GM12878 (cell line): ENCODE results near the gene LGI4.

Experiments
- BRCA1 ChIP-seq: IDR thresholded peaks from 2 replicates; pipeline ENCODE4 v1.6.1; 2011; ENCODE audit warnings: low read depth, low read length, improper control_type of control experiment
- EZH2 ChIP-seq: IDR thresholded peaks from 2 replicates; pipeline ENCODE4 v1.6.1; 2012; ENCODE audit warnings: low read depth, mild to moderate bottlenecking, control low read depth, inconsistent platforms, low read length, borderline replicate concordance; ENCODE audit not compliant: control insufficient read depth
- HDAC2 ChIP-seq: fragments of 200-600 bp; sonication (generic); IDR thresholded peaks from 2 replicates; pipeline ENCODE4 v1.6.1; 2017
- NR2C2 ChIP-seq: IDR thresholded peaks from 2 replicates; pipeline ENCODE4 v1.6.1; 2011; ENCODE audit warnings: borderline replicate concordance, low read depth; ENCODE audit not compliant: control insufficient read depth, insufficient read length
- RAD21 ChIP-seq: IDR thresholded peaks from 2 replicates; pipeline ENCODE4 v1.6.1; 2011; ENCODE audit warnings: mild to moderate bottlenecking, low read depth, low read length, moderate library complexity; ENCODE audit not compliant: insufficient read depth
- TCF7 ChIP-seq: IDR thresholded peaks from 2 replicates; pipeline ENCODE4 v1.6.1; 2014; ENCODE audit warnings: antibody characterized with exemption, borderline replicate concordance
- YY1 ChIP-seq: IDR thresholded peaks from 2 replicates; pipeline ENCODE4 v1.6.1; 2011; ENCODE audit warnings: low read depth, mild to moderate bottlenecking, low read length
- TF ChIP-seq, protein P1 (sequence below), 3 experiments: IDR thresholded peaks in 2 of 3; conservative IDR thresholded peaks in 1 of 3; 2 replicates each; pipeline ENCODE4 v1.5.1; 2011; ENCODE audit warnings: low read depth in 3 of 3, low read length in 3 of 3, mild to moderate bottlenecking in 3 of 3, control low read depth in 2 of 3, moderate library complexity in 2 of 3, inconsistent platforms in 1 of 3, mixed read lengths in 1 of 3; ENCODE audit not compliant: control insufficient read depth in 2 of 3, insufficient read depth in 1 of 3; ENCODE audit errors: extremely low read depth in 1 of 3

DNA sequence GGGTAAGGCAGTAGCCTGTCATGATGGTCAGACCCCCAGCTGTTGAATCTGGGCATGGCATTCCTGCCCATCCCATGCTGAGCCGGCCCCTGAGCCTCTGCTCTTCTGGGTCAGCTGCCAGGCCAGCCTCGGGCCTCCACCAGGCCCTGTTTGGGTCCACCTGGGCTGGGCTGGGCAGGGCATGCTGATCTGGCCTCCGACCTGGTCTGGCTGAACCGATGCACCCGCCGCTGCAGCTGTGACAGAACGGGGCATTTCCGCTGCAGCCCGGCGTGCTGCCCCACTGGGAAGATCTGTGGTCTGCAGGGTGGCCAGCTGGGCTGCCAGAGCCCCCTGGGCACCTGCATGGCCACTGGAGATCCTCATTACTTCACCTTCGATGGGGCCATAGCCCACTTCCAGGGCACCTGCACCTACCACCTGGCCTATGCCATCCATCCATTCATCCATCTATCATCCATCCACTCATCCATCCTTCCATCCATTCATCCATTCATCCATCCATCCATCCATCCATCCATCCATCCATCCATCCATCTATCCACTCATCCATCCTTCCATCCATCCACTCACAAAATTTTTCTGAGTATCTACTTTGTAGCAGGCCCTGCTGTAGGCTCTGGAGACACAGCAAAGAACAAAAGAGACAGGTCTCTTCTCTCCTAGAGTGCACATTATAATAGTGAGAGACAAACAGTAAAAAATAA, 40.8 kb downstream of the LGI4 start:
- no peak for TF ChIP-seq NR2C2
- TF ChIP-seq YY1 = no peak
- no peak for TF ChIP-seq BRCA1
- no peak for TF ChIP-seq RAD21
- no peak for TF ChIP-seq EZH2
- TF ChIP-seq, protein P1, sequence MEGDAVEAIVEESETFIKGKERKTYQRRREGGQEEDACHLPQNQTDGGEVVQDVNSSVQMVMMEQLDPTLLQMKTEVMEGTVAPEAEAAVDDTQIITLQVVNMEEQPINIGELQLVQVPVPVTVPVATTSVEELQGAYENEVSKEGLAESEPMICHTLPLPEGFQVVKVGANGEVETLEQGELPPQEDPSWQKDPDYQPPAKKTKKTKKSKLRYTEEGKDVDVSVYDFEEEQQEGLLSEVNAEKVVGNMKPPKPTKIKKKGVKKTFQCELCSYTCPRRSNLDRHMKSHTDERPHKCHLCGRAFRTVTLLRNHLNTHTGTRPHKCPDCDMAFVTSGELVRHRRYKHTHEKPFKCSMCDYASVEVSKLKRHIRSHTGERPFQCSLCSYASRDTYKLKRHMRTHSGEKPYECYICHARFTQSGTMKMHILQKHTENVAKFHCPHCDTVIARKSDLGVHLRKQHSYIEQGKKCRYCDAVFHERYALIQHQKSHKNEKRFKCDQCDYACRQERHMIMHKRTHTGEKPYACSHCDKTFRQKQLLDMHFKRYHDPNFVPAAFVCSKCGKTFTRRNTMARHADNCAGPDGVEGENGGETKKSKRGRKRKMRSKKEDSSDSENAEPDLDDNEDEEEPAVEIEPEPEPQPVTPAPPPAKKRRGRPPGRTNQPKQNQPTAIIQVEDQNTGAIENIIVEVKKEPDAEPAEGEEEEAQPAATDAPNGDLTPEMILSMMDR (IDR thresholded peaks at IDR 0.05 in 2 of 3, conservative IDR thresholded peaks at IDR 0.05 in 1 of 3; ENCODE audit: control insufficient read depth in 2 of 3, extremely low read depth in 1 of 3, insufficient read depth in 1 of 3, low read depth in 3 of 3, low read length in 3 of 3) = no peak
- no peak for TF ChIP-seq TCF7
- TF ChIP-seq HDAC2 = no peak
